MM.1S (cell line): ENCODE data around the gene CDH16.
A peak's percentile ranks its signal among the peaks of the same experiment; 100 is the strongest.

Source experiments
- DNase-seq: peaks from one replicate; pipeline ENCODE4 v3.0.0-alpha.2; 2015
- H2AFZ ChIP-seq: fragments of 300-600 bp; sonication (generic); 2 replicates; pipeline ENCODE4 v1.6.0; 2016; ENCODE audit warnings: antibody characterized with exemption, low read length
- H3F3A ChIP-seq: fragments of 300-600 bp; sonication (generic); 2 replicates; pipeline ENCODE4 v1.6.1; 2016; ENCODE audit warnings: mild to moderate bottlenecking, antibody characterized with exemption, low read length, moderate library complexity, mixed read lengths; ENCODE audit not compliant: insufficient read depth
- H3K27ac ChIP-seq: fragments of 300-600 bp; sonication (generic); 2 replicates; pipeline ENCODE4 v1.5.1; 2016; ENCODE audit warnings: mild to moderate bottlenecking, low read length
- H3K27me3 ChIP-seq: fragments of 300-600 bp; sonication (generic); replicated peaks from 2 replicates; pipeline ENCODE4 v1.6.0; 2016; ENCODE audit warnings: low read length; ENCODE audit not compliant: insufficient read depth
- H3K36me3 ChIP-seq: fragments of 300-600 bp; sonication (generic); replicated peaks from 2 replicates; pipeline ENCODE4 v1.6.1; 2016; ENCODE audit warnings: mild to moderate bottlenecking, low read length, mixed read lengths; ENCODE audit not compliant: insufficient read depth
- H3K4me1 ChIP-seq: fragments of 300-600 bp; sonication (generic); 2 replicates; pipeline ENCODE4 v1.6.1; 2016; ENCODE audit warnings: low read length, mixed read lengths
- H3K4me2 ChIP-seq: fragments of 300-600 bp; sonication (generic); 2 replicates; pipeline ENCODE4 v1.6.0; 2016; ENCODE audit warnings: low read depth, low read length
- H3K4me3 ChIP-seq: fragments of 300-600 bp; sonication (generic); 2 replicates; pipeline ENCODE4 v1.5.1; 2016; ENCODE audit warnings: low read length, mixed read lengths
- H3K79me2 ChIP-seq: fragments of 300-600 bp; sonication (generic); 2 replicates; pipeline ENCODE4 v1.6.1; 2016; ENCODE audit warnings: mixed run types, low read length, mixed read lengths
- H3K9ac ChIP-seq: fragments of 300-600 bp; sonication (generic); 2 replicates; pipeline ENCODE4 v1.6.1; 2016; ENCODE audit warnings: low read length, mixed read lengths
- H3K9me2 ChIP-seq: fragments of 300-600 bp; sonication (generic); replicated peaks from 2 replicates; pipeline ENCODE4 v1.6.1; 2016; ENCODE audit warnings: mild to moderate bottlenecking, low read length, mixed read lengths; ENCODE audit not compliant: insufficient read depth
- H3K9me3 ChIP-seq: fragments of 300-600 bp; sonication (generic); replicated peaks from 2 replicates; pipeline ENCODE4 v1.6.1; 2016; ENCODE audit warnings: mild to moderate bottlenecking, low read length, mixed read lengths; ENCODE audit not compliant: insufficient read depth
- H4K20me1 ChIP-seq: fragments of 300-600 bp; sonication (generic); 2 replicates; pipeline ENCODE4 v1.6.1; 2016; ENCODE audit warnings: mild to moderate bottlenecking, low read length, moderate library complexity, mixed read lengths; ENCODE audit not compliant: insufficient read depth
- CTCF ChIP-seq: fragments of 300-600 bp; sonication (generic); IDR thresholded peaks from 2 replicates; pipeline ENCODE4 v1.5.1; 2016; ENCODE audit warnings: antibody characterized with exemption, low read length, mixed read lengths
- EZH2 ChIP-seq: fragments of 300-600 bp; sonication (generic); optimal IDR thresholded peaks from 2 replicates; pipeline ENCODE3; 2017; ENCODE audit warnings: low read depth, mild to moderate bottlenecking, antibody characterized with exemption, low read length, mixed read lengths
- EZH2phosphoT487 ChIP-seq: fragments of 300-600 bp; sonication (generic); IDR thresholded peaks from 2 replicates; pipeline ENCODE4 v1.6.1; 2018; ENCODE audit warnings: antibody characterized with exemption, low read length

The CDH16 gene

GRCh38 chr16:66950437-66950836 is 31.8 kb upstream of the CDH16 start:
- Histone ChIP-seq H2AFZ (0 out of 2 replicates have a peak overlapping the region, but pooled peaks have one; percentile 15), H3K36me3 (no peaks in the 10 kb centered on the region), H3K9me2 (no peaks in the 10 kb centered on the region), H3F3A (no peaks in the 10 kb centered on the region), H3K4me1 (peaks cover 5% of the 10 kb centered on the region), H4K20me1 (no peaks in the 10 kb centered on the region), H3K4me3 (no peak overlapping the region), H3K9me3 (no peaks in the 10 kb centered on the region), H3K9ac (no peak overlapping the region), H3K27ac (no peak overlapping the region), H3K79me2 (no peaks in the 10 kb centered on the region), H3K27me3 (no peaks in the 10 kb centered on the region; the same call in 1 of the 2 replicates), H3K4me2 (peak overlapping the region; percentile 27; the same call in 1 of the 2 replicates)
- no peak for TF ChIP-seq CTCF
- TF ChIP-seq EZH2 = no peak
- TF ChIP-seq EZH2phosphoT487 = no peak
- no peak for DNase-seq

GRCh38 chr16:66949472-66949871 is 30.8 kb upstream of the CDH16 start:
- no peaks in the 10 kb centered on the region for H3K36me3 ChIP-seq
- no peaks in the 10 kb centered on the region for H3K9me3 ChIP-seq
- no peak overlapping the region for H2AFZ ChIP-seq
- no peaks in the 10 kb centered on the region for H4K20me1 ChIP-seq
- no peaks in the 10 kb centered on the region for H3K79me2 ChIP-seq
- no peak overlapping the region for H3K27ac ChIP-seq
- no peaks in the 10 kb centered on the region; the same call in 1 of the 2 replicates for H3K27me3 ChIP-seq
- H3K9ac ChIP-seq = no peak overlapping the region
- TF ChIP-seq EZH2phosphoT487 (no peak), CTCF (no peak), EZH2 (no peak)
- peaks cover 5% of the 10 kb centered on the region for H3K4me1 ChIP-seq
- H3F3A ChIP-seq = no peaks in the 10 kb centered on the region
- no peak for DNase-seq
- no peaks in the 10 kb centered on the region for H3K9me2 ChIP-seq
- no peak overlapping the region for H3K4me3 ChIP-seq
- no peak overlapping the region for H3K4me2 ChIP-seq

GRCh38 chr16:66948837-66949225 is 30.1 kb upstream of the CDH16 start:
- no peaks in the 10 kb centered on the region for H4K20me1 ChIP-seq
- H3K27me3 ChIP-seq = no peaks in the 10 kb centered on the region; the same call in 1 of the 2 replicates
- no peak overlapping the region for H3K4me3 ChIP-seq
- peak overlapping the region; percentile 94 for H3K4me2 ChIP-seq
- no peaks in the 10 kb centered on the region for H3K79me2 ChIP-seq
- H3K9me3 ChIP-seq = no peaks in the 10 kb centered on the region
- no peak overlapping the region for H3K9ac ChIP-seq
- H3F3A ChIP-seq = no peaks in the 10 kb centered on the region
- H3K9me2 ChIP-seq = no peaks in the 10 kb centered on the region
- H3K27ac ChIP-seq = no peak overlapping the region
- H3K36me3 ChIP-seq = no peaks in the 10 kb centered on the region
- no peak for DNase-seq
- TF ChIP-seq CTCF (no peak), EZH2 (no peak), EZH2phosphoT487 (no peak)
- H3K4me1 ChIP-seq = peaks cover 5% of the 10 kb centered on the region
- H2AFZ ChIP-seq = no peak overlapping the region
